GM04504 (cell line): ENCODE data around the gene SETBP1.

Experiments
- DNase-seq: peaks from one replicate; pipeline ENCODE4 v3.0.0-alpha.2; 2012; ENCODE audit warnings: low read depth

Gene SETBP1

GRCh38 chr18:45112682-45113081 lies 432.0 kb downstream of the SETBP1 start:
- no peak for DNase-seq

DNA sequence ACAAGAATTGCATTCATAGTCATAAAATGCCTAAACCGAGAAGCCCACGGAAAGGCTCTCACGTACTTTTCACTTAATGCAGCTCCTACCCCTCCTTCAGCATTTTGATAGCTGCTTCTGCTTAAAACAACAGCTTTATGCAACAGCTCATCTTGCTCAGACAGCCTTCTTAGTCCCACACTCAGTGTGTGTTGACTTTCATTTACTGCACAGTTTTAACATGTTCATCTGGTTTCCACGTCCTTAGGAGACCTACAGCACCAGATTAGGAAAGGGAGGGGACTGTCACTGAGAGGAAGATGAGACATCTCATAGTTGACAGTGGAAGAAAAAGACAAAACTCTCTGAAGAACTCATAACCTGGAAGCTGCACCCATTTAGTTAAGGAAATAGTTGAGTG lies 435.4 kb downstream of the SETBP1 start:
- DNase-seq = no peak
